Cerebellar cortex (tissue), 1 donor: Measurements from ENCODE around the gene LAMA3.

Source experiments
- DNase-seq: peaks from one replicate; pipeline ENCODE4 v3.0.0-alpha.2; 2015; ENCODE audit warnings: low spot score

The LAMA3 gene

GRCh38 chr18:23969664-23970063, 280.4 kb downstream of the LAMA3 start:
- no peak for DNase-seq

- no peak for DNase-seq
These were observed 281.2 kb downstream of the LAMA3 start for GRCh38 chr18:23970161-23971096.

GRCh38 chr18:23971097-23971440, 281.8 kb downstream of the LAMA3 start:
- DNase-seq, result no peak

GRCh38 chr18:23971666-23972230, 282.5 kb downstream of the LAMA3 start:
- DNase-seq, result no peak

DNA sequence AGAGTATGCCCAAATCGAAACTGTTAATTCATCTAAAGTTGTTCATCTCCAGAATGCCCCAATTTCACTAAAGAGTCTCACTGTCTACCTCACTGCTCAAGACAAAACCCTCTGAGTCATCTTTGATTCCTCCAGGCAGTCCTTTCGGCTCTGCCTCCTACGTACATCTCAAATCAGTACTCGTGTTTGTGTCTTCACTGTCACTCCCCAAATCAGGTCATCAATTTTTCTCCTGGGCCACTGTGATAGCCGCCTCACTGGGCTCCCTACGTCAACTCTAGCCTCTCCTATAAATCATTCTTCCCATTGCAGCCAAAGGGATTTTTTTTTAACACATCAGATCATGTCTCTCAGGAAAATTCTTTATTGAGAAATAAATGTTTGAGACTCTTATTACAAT, 283.2 kb downstream of the LAMA3 start:
- no peak for DNase-seq

DNA sequence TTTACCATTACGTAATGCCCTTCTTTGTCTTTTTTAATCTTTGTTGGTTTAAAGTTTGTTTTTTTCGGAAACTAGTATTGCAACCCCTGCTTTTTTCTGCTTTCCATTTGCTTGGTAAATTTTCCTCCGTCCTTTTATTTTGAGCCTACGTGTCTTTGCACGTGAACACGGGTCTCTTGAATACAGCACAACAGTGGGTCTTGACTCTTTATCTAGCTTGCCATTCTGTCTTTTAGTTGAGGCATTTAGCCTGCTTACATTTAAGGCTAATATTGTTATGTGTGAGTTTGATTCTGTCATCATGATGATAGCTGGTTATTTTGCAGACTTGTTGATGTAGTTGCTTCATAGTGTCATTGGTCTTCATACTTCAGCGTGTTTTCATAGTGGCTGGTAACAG, 287.9 kb downstream of the LAMA3 start:
- DNase-seq, result no peak

DNA sequence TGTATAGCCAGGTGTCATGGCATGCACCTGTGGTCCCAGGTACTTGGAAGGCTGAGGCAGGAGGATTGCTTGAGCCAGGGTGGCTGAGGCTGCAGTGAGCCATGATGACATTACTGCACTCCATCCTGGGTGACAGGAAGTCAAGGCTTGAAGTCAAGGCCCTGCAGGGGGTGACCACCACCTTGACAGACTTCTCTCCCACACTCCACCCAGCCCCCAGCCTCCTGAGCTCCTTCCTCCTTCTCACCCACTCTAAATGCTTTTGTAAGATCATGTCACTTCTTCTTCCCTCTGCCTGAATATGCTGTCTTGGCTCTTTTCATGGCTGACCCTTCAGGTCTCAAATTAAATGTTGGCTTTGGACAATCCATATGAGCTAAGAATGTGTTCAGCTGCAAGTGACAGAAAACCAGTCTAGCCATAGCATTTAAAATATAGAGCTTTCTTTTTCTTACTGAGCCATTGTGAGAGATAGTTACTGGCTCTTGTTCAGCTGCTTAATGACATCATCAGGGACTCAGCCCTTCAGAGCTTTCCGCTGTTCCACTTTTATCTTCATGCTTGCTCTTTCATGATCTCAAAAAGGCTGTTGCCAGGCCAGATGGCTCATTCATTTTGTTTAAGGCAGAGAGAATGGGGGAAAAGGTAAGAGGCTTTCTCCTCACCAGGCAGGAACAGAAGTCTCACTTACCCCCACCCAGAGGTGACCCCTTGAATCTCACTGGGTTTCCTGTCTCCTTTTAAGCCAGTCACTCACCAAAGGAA, 288.6 kb downstream of the LAMA3 start:
- DNase-seq, result no peak

- peak; percentile 61 for DNase-seq
These were observed 292.2 kb downstream of the LAMA3 start for GRCh38 chr18:23981369-23981980.

DNA sequence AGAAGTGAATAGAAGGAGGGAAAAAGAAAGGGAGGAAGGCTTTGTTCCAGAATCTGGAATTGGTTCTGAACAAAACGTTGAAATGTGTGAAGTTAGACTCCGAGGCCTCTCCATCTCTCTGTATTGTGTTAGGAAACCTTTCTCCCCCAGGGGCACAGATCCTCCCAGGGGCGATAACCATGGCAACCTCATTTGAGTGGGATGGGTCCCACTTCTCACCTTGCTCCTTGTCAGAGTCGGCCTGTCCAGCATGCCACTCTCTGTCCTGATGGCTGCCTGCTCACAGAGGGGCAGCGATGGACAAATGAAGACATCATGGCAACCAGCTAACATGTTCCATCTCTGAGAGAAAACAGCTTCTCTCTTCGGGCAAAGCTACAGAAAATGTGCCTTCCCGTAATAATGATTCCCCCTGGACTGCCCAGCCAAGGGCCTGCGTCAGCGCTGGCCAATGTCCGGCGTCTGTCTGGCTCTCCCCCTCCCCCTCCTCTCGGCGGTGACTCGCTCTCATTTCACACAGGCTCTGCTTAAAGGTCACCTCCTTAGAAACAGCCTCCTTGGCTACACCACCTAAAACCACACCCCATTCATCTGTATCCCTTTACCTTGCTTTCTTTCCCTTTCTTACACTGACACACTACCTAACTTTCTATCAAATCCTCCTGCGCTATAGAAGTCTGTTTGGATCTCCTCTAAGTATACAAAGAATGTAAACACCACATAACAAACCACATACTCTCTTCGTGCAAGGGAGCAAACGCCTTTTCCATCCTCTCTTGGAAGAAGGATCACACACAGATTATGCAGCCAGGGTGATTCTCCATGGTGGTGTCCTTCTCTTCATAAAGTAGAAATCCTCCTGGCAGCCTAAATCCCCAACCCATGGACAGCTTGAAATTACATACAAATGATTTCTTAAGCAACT, 293.2 kb downstream of the LAMA3 start:
- peak; percentile 13 for DNase-seq

- DNase-seq, result no peak
These were observed 293.9 kb downstream of the LAMA3 start for GRCh38 chr18:23983112-23983511.

- no peak for DNase-seq
These were observed 297.5 kb downstream of the LAMA3 start for GRCh38 chr18:23986600-23987359.

GRCh38 chr18:23990474-23991410, 301.5 kb downstream of the LAMA3 start:
- no peak for DNase-seq

GRCh38 chr18:23992089-23992940, 303.1 kb downstream of the LAMA3 start:
- peak; percentile 90 for DNase-seq

- DNase-seq, result no peak
These were observed 303.7 kb downstream of the LAMA3 start for GRCh38 chr18:23992941-23993280.

DNA sequence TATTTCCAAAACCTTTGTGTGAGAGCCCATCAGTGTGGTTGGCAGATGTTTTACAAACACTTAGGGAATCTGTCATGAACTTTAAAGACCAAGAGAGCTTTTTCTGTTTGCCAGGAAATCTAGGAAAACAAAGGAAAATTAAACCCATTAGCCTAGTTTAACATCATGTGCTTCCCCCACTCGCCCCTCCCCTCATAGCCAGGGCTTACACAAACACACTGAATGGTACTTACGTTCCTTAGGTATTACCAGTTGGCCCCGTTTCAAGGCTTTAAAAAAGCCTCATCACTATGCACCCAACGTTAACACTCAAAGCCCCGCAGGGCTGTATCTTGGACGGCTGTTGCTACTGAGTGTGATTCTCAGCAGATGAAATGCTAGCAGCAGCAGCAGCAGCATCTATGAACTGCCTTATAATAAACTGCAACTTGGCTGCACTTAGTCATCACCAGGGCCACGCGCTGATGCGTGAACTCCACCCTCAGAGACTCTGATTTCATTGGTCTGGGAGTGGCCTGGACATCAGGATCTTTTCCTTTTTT, 305.2 kb downstream of the LAMA3 start:
- DNase-seq, result no peak

DNA sequence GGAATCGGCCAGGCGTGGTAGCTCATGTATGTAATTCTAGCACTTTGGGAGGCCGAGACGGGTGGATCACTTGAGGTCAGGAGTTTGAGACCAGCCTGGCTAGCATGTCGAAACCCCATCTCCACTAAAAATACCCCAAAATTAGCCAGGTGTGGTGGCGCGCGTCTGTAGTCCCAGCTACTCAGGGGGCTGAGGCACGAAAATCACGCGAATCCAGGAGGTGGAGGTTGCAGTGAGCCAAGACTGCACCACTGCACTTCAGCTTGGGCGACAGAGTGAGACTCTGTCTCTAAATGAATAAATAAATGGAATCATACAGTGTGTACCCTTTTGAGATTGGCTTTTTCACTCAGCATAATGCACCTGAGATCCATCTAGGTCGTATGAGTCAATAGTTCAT, 305.9 kb downstream of the LAMA3 start:
- DNase-seq, result no peak

DNA sequence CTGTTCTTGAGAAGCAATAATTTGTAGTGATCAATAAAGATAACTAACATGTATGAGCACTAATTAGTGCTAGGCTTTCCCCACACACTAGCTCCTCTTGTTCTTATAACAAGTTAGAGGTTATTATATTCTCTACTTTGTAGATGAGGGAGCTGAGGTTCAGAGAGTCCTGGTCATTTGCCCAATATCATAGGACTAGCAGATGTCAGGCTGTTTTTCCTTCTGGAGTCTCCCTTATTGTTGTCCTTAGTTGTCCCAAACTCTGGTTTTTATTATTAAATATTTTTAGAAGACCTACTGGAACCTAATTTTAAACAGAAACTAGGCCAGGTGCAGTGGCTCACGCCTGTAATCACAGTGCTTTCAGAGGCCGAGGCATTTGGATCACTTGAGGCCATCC, 308.8 kb downstream of the LAMA3 start:
- peak; percentile 51 for DNase-seq

GRCh38 chr18:23998820-23999219, 309.6 kb downstream of the LAMA3 start:
- DNase-seq, result no peak
